Measurements from ENCODE around the gene B3GALT2. TPM values are rescaled to one million over a fixed set of nuclear protein-coding genes. Genes with fewer than 3 reads are reported as not detected.

Gene B3GALT2
- total RNA-seq, 1 experiment from 2014 or later = not detected

GRCh38 chr1:193219391-193219790 lies 33.0 kb upstream of the B3GALT2 start:
- Histone ChIP-seq H3K56ac (ENCODE audit: insufficient read length, low read depth, low read length) (no peak overlapping the region), H3K4me2 (ENCODE audit: insufficient read depth, insufficient read length, low read length) (no peak overlapping the region), H2AK5ac (ENCODE audit: insufficient read length, low read length) (no peak overlapping the region), H3K79me1 (ENCODE audit: insufficient read depth, low read depth, low read length, poor library complexity, severe bottlenecking) (no peaks in the 10 kb centered on the region), H2BK120ac (ENCODE audit: low read depth, low read length, poor library complexity, severe bottlenecking) (no peak overlapping the region), H2BK15ac (ENCODE audit: low read depth, low read length) (no peak overlapping the region), H3K4ac (ENCODE audit: low read depth, low read length) (no peak overlapping the region), H3K18ac (ENCODE audit: insufficient read length, low read depth, low read length) (no peak overlapping the region), H2AFZ (ENCODE audit: low read length) (no peak overlapping the region), H3K4me1 (ENCODE audit: insufficient read depth, low read length) (peaks cover 4% of the 10 kb centered on the region; the same call in 1 of the 2 replicates), H3K9ac (ENCODE audit: extremely low read depth, insufficient read length, low read length) (no peak overlapping the region), H3K14ac (ENCODE audit: insufficient read depth, low read length) (no peak overlapping the region), H3K9me3 (ENCODE audit: control insufficient read depth, low read depth, low read length) (no peaks in the 10 kb centered on the region), H3K27me3 (ENCODE audit: insufficient read depth, low read length) (no peaks in the 10 kb centered on the region), H4K5ac (ENCODE audit: insufficient read length, low read depth, low read length) (no peak overlapping the region), H4K20me1 (ENCODE audit: control insufficient read depth, insufficient read depth, insufficient read length) (no peaks in the 10 kb centered on the region), H3K79me2 (ENCODE audit: insufficient read depth, low read length) (no peaks in the 10 kb centered on the region), H3K27ac (ENCODE audit: insufficient read length, low read depth, low read length) (no peak overlapping the region), H4K91ac (ENCODE audit: insufficient read length, low read depth, low read length) (no peak overlapping the region), H3T11ph (ENCODE audit: low read length) (no peak overlapping the region), H2BK12ac (ENCODE audit: insufficient read length, low read depth, low read length) (no peak overlapping the region), H2BK20ac (ENCODE audit: low read depth, low read length, poor library complexity, severe bottlenecking) (no peak overlapping the region), H4K8ac (replicated peaks; ENCODE audit: insufficient read length, low read depth, low read length) (no peak overlapping the region), H3K23ac (ENCODE audit: insufficient read length, low read depth, low read length) (no peak overlapping the region), H2BK5ac (ENCODE audit: insufficient read length, low read length) (no peak overlapping the region), H3K23me2 (ENCODE audit: insufficient read length, low read depth, low read length, poor library complexity, severe bottlenecking) (no peaks in the 10 kb centered on the region)
- DNase-seq = no peak
- Mint-ChIP-seq H3K36me3 (ENCODE audit: insufficient read depth in 1 of 3, low read depth in 3 of 3) (peaks cover 6 to 29% (median 27%) of the 10 kb centered on the region in 3 experiments), H3K9me3 (no peaks in the 10 kb centered on the region), H3K27me3 (ENCODE audit: low read depth) (no peaks in the 10 kb centered on the region), H3K4me3 (no peak overlapping the region), H3K4me1 (peaks cover 31 to 40% of the 10 kb centered on the region in 2 experiments), H3K27ac (peak overlapping the region in 1 of 3 experiments; percentile 28; a peak in 2 of 7 replicates)
- no peak for TF ChIP-seq CTCF (conservative IDR thresholded peaks at IDR 0.05)
- no CpG with 5 or more reads among the region's 4 CpGs for WGBS (ENCODE audit: extremely low coverage, insufficient read length, low lambda C conversion rate)
